WTC11 (cell line): ENCODE results near the gene NINL. TPM values are rescaled to one million over a fixed set of nuclear protein-coding genes. Genes with fewer than 3 reads are reported as not detected.
A peak's percentile ranks its signal among the peaks of the same experiment; 100 is the strongest.

Experiments
- ATAC-seq: fragments of 200-7000 bp; cut with Tn5 transposase; 2 replicates; pipeline ENCODE4 v1.10.0; 2021; ENCODE audit warnings: mild to moderate bottlenecking, moderate library complexity
- CTCF ChIA-PET: fragments of 300-600 bp; sonication (Branson Sonifier 250); formaldehyde crosslinking; loops from one replicate; lab custom pipeline; 2021; ENCODE audit warnings: antibody characterized with exemption; lab: Charles Lee
- POLR2A ChIA-PET: fragments of 350-600 bp; sonication (Branson Sonifier 250); formaldehyde crosslinking; loops from one replicate; lab custom pipeline; 2021; ENCODE audit warnings: antibody characterized with exemption; lab: Charles Lee
- DNase-seq: peaks from one replicate; pipeline ENCODE4 v3.0.0; 2021; ENCODE audit warnings: low spot score
- H3K27ac Mint-ChIP-seq: 2 replicates; pipeline ENCODE4 v1.8.0; 2021; ENCODE audit warnings: mixed read lengths
- H3K27me3 Mint-ChIP-seq: 2 replicates; pipeline ENCODE4 v1.8.0; 2021; ENCODE audit warnings: low read depth, mild to moderate bottlenecking, moderate library complexity, mixed read lengths
- H3K36me3 Mint-ChIP-seq: 2 replicates; pipeline ENCODE4 v1.8.0; 2021; ENCODE audit warnings: mixed read lengths
- H3K4me1 Mint-ChIP-seq: 2 replicates; pipeline ENCODE4 v1.8.0; 2022; ENCODE audit warnings: mixed read lengths
- H3K4me3 Mint-ChIP-seq: 2 replicates; pipeline ENCODE4 v1.8.0; 2021; ENCODE audit warnings: mild to moderate bottlenecking, moderate library complexity, mixed read lengths
- H3K9me3 Mint-ChIP-seq: 2 replicates; pipeline ENCODE4 v1.8.0; 2021; ENCODE audit warnings: mixed read lengths
- AFF4 ChIP-seq: sonication (generic); formaldehyde crosslinking; IDR thresholded peaks from 2 replicates; pipeline ENCODE4 v1.8.1; 2023; ENCODE audit warnings: mild to moderate bottlenecking, missing genetic modification reagents, borderline replicate concordance
- CTCF ChIP-seq: fragments of 200-600 bp; IDR thresholded peaks from 2 replicates; pipeline ENCODE4 v1.8.0; 2022; ENCODE audit warnings: antibody characterized with exemption
- E2F5 ChIP-seq: sonication (generic); formaldehyde crosslinking; IDR thresholded peaks from 2 replicates; pipeline ENCODE4 v1.8.1; 2022; ENCODE audit warnings: mild to moderate bottlenecking, moderate library complexity, missing genetic modification reagents
- ERG ChIP-seq: fragments of 250-450 bp; sonication (Bioruptor Pico); IDR thresholded peaks from 2 replicates; pipeline ENCODE4 v1.8.0; 2021; ENCODE audit warnings: mild to moderate bottlenecking
- ESRRA ChIP-seq: sonication (generic); formaldehyde crosslinking; IDR thresholded peaks from 2 replicates; pipeline ENCODE4 v1.8.1; 2022; ENCODE audit warnings: mild to moderate bottlenecking, missing genetic modification reagents, borderline replicate concordance
- FOXJ3 ChIP-seq: sonication (generic); formaldehyde crosslinking; IDR thresholded peaks from 2 replicates; pipeline ENCODE4 v1.9.0; 2021; ENCODE audit warnings: missing genetic modification reagents, mild to moderate bottlenecking, borderline replicate concordance
- GTF2I ChIP-seq: fragments of 250-450 bp; sonication (Bioruptor Pico); conservative IDR thresholded peaks from 2 replicates; pipeline ENCODE4 v1.4.0; 2021; ENCODE audit warnings: mild to moderate bottlenecking
- IRF2 ChIP-seq: sonication (generic); formaldehyde crosslinking; IDR thresholded peaks from 2 replicates; pipeline ENCODE4 v1.8.0; 2022; ENCODE audit warnings: low read depth, missing genetic modification reagents, borderline replicate concordance
- KAT7 ChIP-seq: sonication (generic); formaldehyde crosslinking; IDR thresholded peaks from 2 replicates; pipeline ENCODE4 v1.8.1; 2023; ENCODE audit warnings: missing genetic modification reagents, mild to moderate bottlenecking, borderline replicate concordance
- NFE2L1 ChIP-seq: sonication (generic); formaldehyde crosslinking; IDR thresholded peaks from 2 replicates; pipeline ENCODE4 v1.8.1; 2023; ENCODE audit warnings: missing genetic modification reagents
- SMAD4 ChIP-seq: sonication (generic); formaldehyde crosslinking; IDR thresholded peaks from 2 replicates; pipeline ENCODE4 v1.8.0; 2022; ENCODE audit warnings: mild to moderate bottlenecking, missing genetic modification reagents
- TEAD4 ChIP-seq: sonication (generic); formaldehyde crosslinking; IDR thresholded peaks from 2 replicates; pipeline ENCODE4 v1.8.0; 2022; ENCODE audit warnings: mild to moderate bottlenecking, missing genetic modification reagents
- ZNF121 ChIP-seq: sonication (generic); formaldehyde crosslinking; IDR thresholded peaks from 2 replicates; pipeline ENCODE4 v1.8.0; 2023; ENCODE audit warnings: missing genetic modification reagents
- ZNF263 ChIP-seq: sonication (generic); formaldehyde crosslinking; IDR thresholded peaks from 2 replicates; pipeline ENCODE4 v1.8.1; 2022; ENCODE audit warnings: low read depth, mild to moderate bottlenecking, moderate library complexity, missing genetic modification reagents
- ZNF423 ChIP-seq: fragments of 250-450 bp; sonication (Bioruptor Pico); IDR thresholded peaks from 2 replicates; pipeline ENCODE4 v2.1.2; 2022; ENCODE audit warnings: mild to moderate bottlenecking, moderate library complexity
- ZNF532 ChIP-seq: fragments of 250-450 bp; sonication (Bioruptor Pico); IDR thresholded peaks from 2 replicates; pipeline ENCODE4 v1.9.0; 2021; ENCODE audit warnings: mild to moderate bottlenecking, borderline replicate concordance
- ZNF671 ChIP-seq: fragments of 250-450 bp; sonication (Bioruptor Pico); IDR thresholded peaks from 2 replicates; pipeline ENCODE4 v1.8.0; 2021; ENCODE audit warnings: mild to moderate bottlenecking
- total RNA-seq: library from RNA; stranded (reverse); gene quantifications from 3 replicates; pipeline ENCODE4 v1.2.3, GENCODE V29; 2021
- TF ChIP-seq, protein P1 (sequence below): sonication (generic); formaldehyde crosslinking; IDR thresholded peaks from 2 replicates; pipeline ENCODE4 v1.8.1; 2023; ENCODE audit warnings: mild to moderate bottlenecking, missing genetic modification reagents
- TF ChIP-seq, protein P2 (sequence below): sonication (generic); formaldehyde crosslinking; IDR thresholded peaks from 2 replicates; pipeline ENCODE4 v1.8.0; 2022; ENCODE audit warnings: mild to moderate bottlenecking, missing genetic modification reagents
- TF ChIP-seq, protein P3 (sequence below): sonication (generic); formaldehyde crosslinking; IDR thresholded peaks from 2 replicates; pipeline ENCODE4 v1.8.1; 2022; ENCODE audit warnings: mild to moderate bottlenecking, missing genetic modification reagents, moderate library complexity, borderline replicate concordance

The NINL gene
- total RNA-seq, 1 experiment from 2014 or later = 36.0 TPM

- TF ChIP-seq AFF4 (CRISPR knock-in tag) = no peak
- no peak for TF ChIP-seq ERG (CRISPR knock-in tag)
- TF ChIP-seq ZNF423 (CRISPR knock-in tag) = no peak
- no peak for TF ChIP-seq NFE2L1 (CRISPR knock-in tag)
- TF ChIP-seq IRF2 (CRISPR knock-in tag) = no peak
- TF ChIP-seq, protein P1, sequence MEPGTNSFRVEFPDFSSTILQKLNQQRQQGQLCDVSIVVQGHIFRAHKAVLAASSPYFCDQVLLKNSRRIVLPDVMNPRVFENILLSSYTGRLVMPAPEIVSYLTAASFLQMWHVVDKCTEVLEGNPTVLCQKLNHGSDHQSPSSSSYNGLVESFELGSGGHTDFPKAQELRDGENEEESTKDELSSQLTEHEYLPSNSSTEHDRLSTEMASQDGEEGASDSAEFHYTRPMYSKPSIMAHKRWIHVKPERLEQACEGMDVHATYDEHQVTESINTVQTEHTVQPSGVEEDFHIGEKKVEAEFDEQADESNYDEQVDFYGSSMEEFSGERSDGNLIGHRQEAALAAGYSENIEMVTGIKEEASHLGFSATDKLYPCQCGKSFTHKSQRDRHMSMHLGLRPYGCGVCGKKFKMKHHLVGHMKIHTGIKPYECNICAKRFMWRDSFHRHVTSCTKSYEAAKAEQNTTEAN (CRISPR knock-in tag) = no peak
- no peak for TF ChIP-seq E2F5 (CRISPR knock-in tag)
- TF ChIP-seq, all 79 proteins: peak for 0
Observed at GRCh38 chr20:25537890-25538289, 47.4 kb downstream of the NINL start (continued).

DNA sequence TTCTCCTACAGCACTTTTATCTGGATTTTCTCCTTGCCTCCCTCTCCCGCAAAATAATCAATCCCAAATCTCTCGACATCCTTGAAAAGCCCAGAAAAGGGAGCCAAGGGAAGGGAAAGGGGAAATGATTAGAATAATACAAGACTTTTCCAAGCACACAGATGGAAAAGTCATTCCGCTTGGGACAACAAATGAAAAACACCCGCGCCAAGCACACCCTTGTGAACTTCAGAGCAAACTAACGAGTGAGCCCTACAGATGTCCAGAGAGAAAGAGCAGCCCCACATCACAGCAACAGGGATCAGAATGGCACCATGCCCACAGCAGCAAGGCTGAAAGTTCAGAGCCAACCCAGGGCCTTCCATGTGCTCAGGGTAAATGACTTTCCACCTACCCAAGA, 49.6 kb downstream of the NINL start:
- DNase-seq = no peak
- POLR2A ChIA-PET = no interaction called here
- TF ChIP-seq ZNF263 (CRISPR knock-in tag) (no peak), ZNF671 (CRISPR knock-in tag) (no peak), TEAD4 (CRISPR knock-in tag) (no peak), NFE2L1 (CRISPR knock-in tag) (no peak), FOXJ3 (CRISPR knock-in tag) (no peak), CTCF (no peak), ZNF532 (CRISPR knock-in tag) (no peak), ZNF121 (no peak), ERG (CRISPR knock-in tag) (no peak), KAT7 (CRISPR knock-in tag) (no peak), ESRRA (CRISPR knock-in tag) (no peak), SMAD4 (CRISPR knock-in tag) (no peak), GTF2I (CRISPR knock-in tag) (no peak)
- TF ChIP-seq, protein P2, sequence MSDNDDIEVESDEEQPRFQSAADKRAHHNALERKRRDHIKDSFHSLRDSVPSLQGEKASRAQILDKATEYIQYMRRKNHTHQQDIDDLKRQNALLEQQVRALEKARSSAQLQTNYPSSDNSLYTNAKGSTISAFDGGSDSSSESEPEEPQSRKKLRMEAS (CRISPR knock-in tag) = no peak
- TF ChIP-seq, protein P3, sequence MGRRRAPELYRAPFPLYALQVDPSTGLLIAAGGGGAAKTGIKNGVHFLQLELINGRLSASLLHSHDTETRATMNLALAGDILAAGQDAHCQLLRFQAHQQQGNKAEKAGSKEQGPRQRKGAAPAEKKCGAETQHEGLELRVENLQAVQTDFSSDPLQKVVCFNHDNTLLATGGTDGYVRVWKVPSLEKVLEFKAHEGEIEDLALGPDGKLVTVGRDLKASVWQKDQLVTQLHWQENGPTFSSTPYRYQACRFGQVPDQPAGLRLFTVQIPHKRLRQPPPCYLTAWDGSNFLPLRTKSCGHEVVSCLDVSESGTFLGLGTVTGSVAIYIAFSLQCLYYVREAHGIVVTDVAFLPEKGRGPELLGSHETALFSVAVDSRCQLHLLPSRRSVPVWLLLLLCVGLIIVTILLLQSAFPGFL (CRISPR knock-in tag) = no peak

More for the DNA sequence above, 49.6 kb downstream of the NINL start:
- Mint-ChIP-seq H3K27ac (peak overlapping the region; percentile 86), H3K27me3 (no peaks in the 10 kb centered on the region), H3K4me3 (no peak overlapping the region), H3K36me3 (peaks cover 20% of the 10 kb centered on the region), H3K4me1 (peaks cover 50% of the 10 kb centered on the region), H3K9me3 (peaks cover 12% of the 10 kb centered on the region)
- CTCF ChIA-PET = interaction anchor here (1.3 kb wide), 1 partner anchor 66 kb away, joined by 3 read pairs; no protein-coding TSS in a partner anchor
- no peak for ATAC-seq
